NT2/D1 (cell line): ENCODE measurements around the gene ISOC2.

Experiments
- SUZ12 ChIP-seq: IDR thresholded peaks from 2 replicates; pipeline ENCODE4 v1.6.1; 2011; ENCODE audit not compliant: insufficient read length, insufficient read depth; ENCODE audit errors: extremely low read depth
- YY1 ChIP-seq: IDR thresholded peaks from 2 replicates; pipeline ENCODE4 v1.6.1; 2011; ENCODE audit not compliant: insufficient read length, insufficient read depth

DNA sequence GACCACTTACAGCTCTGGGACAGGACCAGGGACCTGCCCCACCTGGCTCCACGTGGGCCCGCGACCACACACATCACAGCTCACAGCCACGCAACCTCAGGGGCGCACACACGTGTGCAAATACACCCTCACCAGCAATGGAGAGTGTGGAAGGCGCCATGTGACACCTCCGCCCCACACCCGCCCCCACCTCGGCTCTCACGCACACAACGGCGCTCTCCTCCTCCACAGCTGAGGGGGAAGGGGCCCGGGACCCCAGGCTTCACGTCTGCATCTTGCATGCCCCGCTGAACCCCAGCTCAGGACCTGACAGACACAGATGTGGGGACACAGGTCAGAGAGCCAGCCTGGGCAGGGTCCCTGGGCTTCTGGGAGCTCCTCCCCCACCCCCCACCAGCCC lies 12.0 kb downstream of the ISOC2 start:
- TF ChIP-seq SUZ12, result no peak
- no peak for TF ChIP-seq YY1
